ENCODE data around the gene ASB6. TPM values are rescaled to one million over a fixed set of nuclear protein-coding genes. Genes with fewer than 3 reads are reported as not detected.

The ASB6 gene, protein sequence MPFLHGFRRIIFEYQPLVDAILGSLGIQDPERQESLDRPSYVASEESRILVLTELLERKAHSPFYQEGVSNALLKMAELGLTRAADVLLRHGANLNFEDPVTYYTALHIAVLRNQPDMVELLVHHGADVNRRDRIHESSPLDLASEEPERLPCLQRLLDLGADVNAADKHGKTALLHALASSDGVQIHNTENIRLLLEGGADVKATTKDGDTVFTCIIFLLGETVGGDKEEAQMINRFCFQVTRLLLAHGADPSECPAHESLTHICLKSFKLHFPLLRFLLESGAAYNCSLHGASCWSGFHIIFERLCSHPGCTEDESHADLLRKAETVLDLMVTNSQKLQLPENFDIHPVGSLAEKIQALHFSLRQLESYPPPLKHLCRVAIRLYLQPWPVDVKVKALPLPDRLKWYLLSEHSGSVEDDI
- total RNA-seq, result 27.3 and 28.1 TPM in 2 replicates

DNA sequence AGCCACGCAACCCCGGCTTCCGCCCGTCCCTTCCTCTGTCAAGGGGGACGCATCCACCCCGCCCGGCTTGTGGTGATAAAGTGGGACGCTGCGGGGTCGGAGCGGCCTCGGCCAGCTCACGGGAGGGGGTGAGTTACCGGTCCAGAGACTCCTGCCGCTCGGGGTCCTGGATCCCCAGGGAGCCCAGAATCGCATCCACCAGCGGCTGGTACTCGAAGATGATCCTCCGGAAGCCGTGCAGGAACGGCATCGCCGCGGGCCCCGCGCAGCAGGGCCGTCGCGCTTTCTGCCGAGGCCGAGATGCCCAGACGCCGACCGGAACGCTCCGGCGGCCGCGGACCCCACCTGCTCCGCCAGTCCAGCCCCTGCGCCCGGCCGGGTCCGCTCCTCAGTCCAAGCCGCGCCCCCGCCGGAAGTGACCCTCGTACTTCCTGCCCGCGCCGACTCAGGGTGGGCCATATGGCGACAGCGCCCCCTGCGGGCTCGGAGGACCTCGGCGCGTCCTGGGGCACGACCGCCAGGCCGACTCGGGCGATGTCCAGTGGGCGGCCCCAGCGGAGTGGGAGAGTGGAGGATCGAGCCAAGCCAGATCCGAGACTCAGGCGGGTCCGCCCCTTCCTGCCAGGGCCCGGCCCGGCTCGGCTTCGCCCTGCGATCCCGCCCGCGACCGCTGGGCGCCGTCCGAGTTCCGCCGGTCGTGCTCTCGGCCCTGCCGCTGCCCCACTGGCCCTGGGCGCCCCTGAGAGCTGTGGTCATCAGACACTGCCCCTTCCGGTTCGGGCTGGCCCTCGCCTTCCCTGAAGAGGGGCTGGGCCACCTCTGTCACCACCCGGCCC lies at the start of gene ASB6:
Gene ASB6 (minus strand): TSS at position 402 of the 836 bp plus-strand sequence. CDS start 152 bp downstream, at position 250.

DNA sequence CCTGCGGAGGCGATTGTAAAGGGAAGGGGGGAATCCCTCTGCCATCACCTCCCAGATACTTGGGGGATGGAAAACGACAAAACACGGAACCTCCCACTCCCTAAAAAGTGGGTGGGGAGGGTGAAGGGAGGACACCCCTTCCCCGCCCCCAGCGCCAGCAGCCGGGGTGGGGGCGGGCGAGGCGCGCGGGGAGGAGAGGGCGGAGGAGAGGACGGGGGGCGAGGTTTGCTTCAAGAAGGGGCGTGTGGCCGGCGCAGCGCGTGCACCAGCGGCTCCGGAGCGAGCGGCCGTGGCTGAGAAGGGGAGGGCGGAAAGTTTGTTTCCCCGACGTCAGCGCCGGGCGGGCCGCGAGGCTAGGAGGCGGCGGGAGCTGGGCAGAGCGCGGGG lies 23.4 kb upstream of the ASB6 start, which contains the start of gene PRRX2:
Gene PRRX2 (plus strand): TSS at position 259 of the 387 bp plus-strand sequence. CDS start 221 bp downstream, outside the sequence.

DNA sequence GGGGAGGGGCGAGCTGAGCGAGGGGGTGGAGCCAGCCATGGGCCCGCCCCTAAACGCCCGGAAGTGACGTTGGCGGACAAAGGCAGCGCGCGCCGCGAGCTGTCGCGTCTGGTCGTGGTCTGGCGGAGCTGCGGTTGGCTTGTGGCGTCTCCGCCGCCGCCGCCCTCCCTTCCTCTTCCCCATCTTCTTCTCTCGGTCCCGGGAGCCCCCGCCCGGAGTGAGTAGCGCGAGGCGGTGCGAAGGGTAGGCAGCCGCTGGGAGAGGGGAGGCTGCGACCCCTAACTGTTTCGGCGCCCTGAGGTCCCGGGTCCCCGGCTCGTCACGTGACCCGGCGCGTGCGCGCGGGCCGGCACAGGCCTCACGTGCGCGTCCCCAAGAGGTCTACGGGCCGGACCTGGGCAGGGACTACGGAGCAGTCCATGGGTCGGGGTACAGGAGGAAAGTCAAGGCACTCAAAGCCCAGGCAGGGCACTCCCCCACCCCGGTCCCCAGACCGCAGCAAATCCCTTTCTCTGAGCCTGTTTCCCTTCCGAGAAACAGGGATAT lies 15.8 kb downstream of the ASB6 start, which contains the start of gene NTMT1:
Gene NTMT1 (plus strand): TSS at position 85 of the 546 bp plus-strand sequence. CDS start 6,541 bp downstream, outside the sequence.

DNA sequence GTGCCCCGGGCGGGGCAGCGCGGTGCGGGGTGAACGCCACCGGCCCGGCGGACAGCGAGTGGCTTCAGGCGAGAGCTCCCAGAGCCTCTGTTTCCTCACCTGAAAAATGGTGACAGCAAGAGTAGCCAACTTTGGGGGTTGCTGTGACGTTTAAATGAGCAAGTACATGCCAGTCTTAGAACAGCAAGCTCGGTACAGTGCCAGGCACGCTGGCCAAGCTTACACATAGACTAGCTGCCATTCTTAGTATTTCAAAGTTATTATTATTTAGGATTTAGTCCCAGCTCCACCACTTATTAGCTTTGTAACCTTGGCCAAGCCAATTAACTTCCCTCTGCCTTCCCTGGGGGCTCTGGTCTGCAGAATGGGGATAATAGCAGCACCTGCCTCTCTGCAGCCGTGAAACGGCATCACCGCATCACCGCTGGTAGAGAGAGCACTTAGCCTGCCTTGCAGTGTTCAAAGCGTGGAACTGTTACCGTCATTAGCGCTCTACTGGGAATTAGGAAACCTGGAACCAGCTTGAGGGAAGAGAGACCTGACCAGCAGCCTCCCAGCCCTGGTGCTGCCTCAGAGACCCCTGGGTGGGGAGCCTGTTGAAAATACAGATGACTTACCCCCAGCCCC lies 21.2 kb downstream of the ASB6 start, which contains the start of gene C9orf50:
Gene C9orf50 (minus strand): TSS at position 433 of the 627 bp plus-strand sequence. CDS start 527 bp downstream, outside the sequence.

Other genes starting within 250 kb of the ASB6 start
- gene C9orf50, start 21.1 kb downstream of the ASB6 start, total RNA-seq, result 0.61 TPM in 1 of 2 replicates, not detected in the other
- 22.2 TPM in 2 replicates for gene NTMT1, start 16.0 kb downstream of the ASB6 start, total RNA-seq
- gene PRRX2, start 23.5 kb upstream of the ASB6 start, total RNA-seq, result 76.4 and 92.7 TPM in 2 replicates
- 29.9 and 40.4 TPM in 2 replicates for gene PTGES, start 110.9 kb upstream of the ASB6 start, total RNA-seq
- 24.0 and 34.7 TPM in 2 replicates for gene TOR1B, start 161.0 kb upstream of the ASB6 start, total RNA-seq
- gene TOR1A, start 182.0 kb upstream of the ASB6 start, total RNA-seq, result 43.7 and 54.5 TPM in 2 replicates
- gene C9orf78, start 193.1 kb upstream of the ASB6 start, total RNA-seq, result 19.1 and 22.8 TPM in 2 replicates
- gene USP20, start 193.3 kb upstream of the ASB6 start, total RNA-seq, result 13.2 and 13.8 TPM in 2 replicates

All from hair follicle dermal papilla cell (primary cell).